Ascending aorta (tissue), 2 donors: ENCODE measurements around the gene TLCD3A. TPM values are rescaled to one million over a fixed set of nuclear protein-coding genes. Genes with fewer than 3 reads are reported as not detected.

Experiments
- DNase-seq, 2 donors: peaks; one replicate each; pipeline ENCODE4 v3.0.0-alpha.2; 2019; ENCODE audit warnings: low spot score in 2 of 2
- H3K27ac ChIP-seq, 2 donors: fragments of 200-600 bp; sonication (generic); one replicate each; pipeline ENCODE4 v1.5.1; 2016 to 2017; ENCODE audit warnings: mild to moderate bottlenecking in 1 of 2
- H3K27me3 ChIP-seq: fragments of 200-600 bp; sonication (generic); one replicate; pipeline ENCODE4 v1.5.1; 2017
- H3K36me3 ChIP-seq, 2 donors: fragments of 200-600 bp; sonication (generic); one replicate each; pipeline ENCODE4 v1.5.1; 2016
- H3K4me1 ChIP-seq, 2 donors: fragments of 200-600 bp; sonication (generic); one replicate each; pipeline ENCODE4 v1.5.1; 2016 to 2017; ENCODE audit warnings: mild to moderate bottlenecking in 1 of 2
- H3K4me3 ChIP-seq, 2 donors: fragments of 200-600 bp; sonication (generic); one replicate each; pipeline ENCODE4 v1.5.1; 2016 to 2017; ENCODE audit warnings: mild to moderate bottlenecking in 1 of 2
- H3K9me3 ChIP-seq, 2 donors: fragments of 200-600 bp; sonication (generic); one replicate each; pipeline ENCODE4 v1.5.1; 2016
- CTCF ChIP-seq, 3 experiments: fragments of 200-600 bp in 2 of 3; fragments of 450-650 bp in 1 of 3; sonication (generic) in 2 of 3; IDR thresholded peaks; one replicate each; pipeline ENCODE4 v1.5.1; 2016 to 2019; ENCODE audit warnings: antibody characterized with exemption in 3 of 3, mild to moderate bottlenecking in 1 of 3, moderate library complexity in 1 of 3
- intact Hi-C: fragments of 100-400 bp; cut with DNase I; formaldehyde crosslinking; loops from one replicate; pipeline ENCODE4 v1.15.1; 2023
- total RNA-seq: library from RNA; depleted of rRNA; stranded (reverse); fragments of >200 nt; gene quantifications from one replicate; pipeline ENCODE4 v1.1.0, GENCODE V29; 2016

Gene TLCD3A
- total RNA-seq, 1 donor from 2014 or later, result 21.9 TPM

- Histone ChIP-seq H3K4me3 (no peak overlapping the region), H3K27me3 (no peaks in the 10 kb centered on the region), H3K36me3 (peaks cover 21 to 39% of the 10 kb centered on the region in 2 donors), H3K9me3 (no peaks in the 10 kb centered on the region), H3K4me1 (peaks cover 0 to 3% of the 10 kb centered on the region in 2 donors), H3K27ac (no peak overlapping the region)
- intact Hi-C loops, result no loop called here
- no peak for DNase-seq
- no peak for TF ChIP-seq CTCF (IDR thresholded peaks at IDR 0.05)
Measured at GRCh38 chr17:760371-760770, 28.0 kb downstream of the TLCD3A start.

DNA sequence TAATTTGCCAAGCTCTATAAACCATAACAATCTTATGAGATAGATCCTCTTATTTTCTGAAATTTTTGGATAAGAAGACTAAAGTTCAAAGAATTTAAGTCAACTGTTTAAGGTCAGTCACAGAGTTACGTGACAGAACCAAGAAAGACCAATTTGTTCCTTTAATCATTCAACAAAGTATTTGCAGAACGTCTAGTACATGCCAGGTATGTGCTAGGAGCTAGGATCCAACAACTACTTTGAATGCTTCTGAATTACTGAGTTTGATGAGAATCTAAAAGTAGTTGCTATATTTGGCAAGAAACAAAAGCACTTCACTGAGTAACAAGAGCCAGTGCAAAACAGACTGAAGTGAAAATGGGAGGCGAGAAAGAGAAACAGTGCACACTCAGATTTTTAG, 34.7 kb downstream of the TLCD3A start:
- Histone ChIP-seq H3K27me3 (no peaks in the 10 kb centered on the region), H3K27ac (no peak overlapping the region), H3K4me3 (no peak overlapping the region), H3K9me3 (no peaks in the 10 kb centered on the region), H3K36me3 (peaks cover 41 to 62% of the 10 kb centered on the region in 2 donors), H3K4me1 (no peaks in the 10 kb centered on the region)
- no peak for DNase-seq
- intact Hi-C loops, result no loop called here
- no peak for TF ChIP-seq CTCF (IDR thresholded peaks at IDR 0.05)

GRCh38 chr17:773016-773415, 40.6 kb downstream of the TLCD3A start:
- Histone ChIP-seq H3K27me3 (no peaks in the 10 kb centered on the region), H3K36me3 (peaks cover 65 to 80% of the 10 kb centered on the region in 2 donors), H3K4me1 (no peaks in the 10 kb centered on the region), H3K9me3 (no peaks in the 10 kb centered on the region), H3K4me3 (no peak overlapping the region), H3K27ac (no peak overlapping the region)
- no peak for DNase-seq
- intact Hi-C loops, result no loop called here
- no peak for TF ChIP-seq CTCF (IDR thresholded peaks at IDR 0.05)

GRCh38 chr17:773467-774312, 41.3 kb downstream of the TLCD3A start:
- intact Hi-C loops, result no loop called here
- Histone ChIP-seq H3K4me1 (no peaks in the 10 kb centered on the region), H3K9me3 (no peaks in the 10 kb centered on the region), H3K27ac (no peak overlapping the region), H3K36me3 (peaks cover 72 to 86% of the 10 kb centered on the region in 2 donors), H3K27me3 (no peaks in the 10 kb centered on the region), H3K4me3 (no peak overlapping the region)
- no peak for DNase-seq
- no peak for TF ChIP-seq CTCF (IDR thresholded peaks at IDR 0.05)

- no peaks in the 10 kb centered on the region for H3K4me1 ChIP-seq
- no peaks in the 10 kb centered on the region for H3K27me3 ChIP-seq
- H3K36me3 ChIP-seq, result peaks cover 70 to 81% of the 10 kb centered on the region in 2 donors
- no peak overlapping the region for H3K4me3 ChIP-seq
- no peaks in the 10 kb centered on the region for H3K9me3 ChIP-seq
- no peak for TF ChIP-seq CTCF (IDR thresholded peaks at IDR 0.05)
- intact Hi-C loops, result no loop called here
- no peak for DNase-seq
- no peak overlapping the region for H3K27ac ChIP-seq
Measured at GRCh38 chr17:774313-774584, 41.9 kb downstream of the TLCD3A start.
